Stimulated activated CD4-positive, alpha-beta T cell treated with anti-CD3 and anti-CD28 coated beads, Interleukin-1b, Interleukin-23, amount 100 ng/mL, for 48 hours (primary cell): ENCODE data around the gene ENC1.

Source experiments
- DNase-seq: peaks from one replicate; pipeline ENCODE4 v3.0.0-alpha.2; 2020

ENC1 gene

GRCh38 chr5:74599148-74599547 lies 41.4 kb downstream of the ENC1 start:
- DNase-seq, result no peak

GRCh38 chr5:74598731-74599130 lies 41.8 kb downstream of the ENC1 start:
- no peak for DNase-seq

- no peak for DNase-seq
Measured at GRCh38 chr5:74596927-74597326, 43.6 kb downstream of the ENC1 start.

GRCh38 chr5:74595143-74595925 lies 45.2 kb downstream of the ENC1 start:
- no peak for DNase-seq

- no peak for DNase-seq
Measured at GRCh38 chr5:74594137-74595040, 46.1 kb downstream of the ENC1 start.

GRCh38 chr5:74589204-74590056 lies 51.1 kb downstream of the ENC1 start:
- no peak for DNase-seq

- no peak for DNase-seq
Measured at GRCh38 chr5:74588415-74588814, 52.1 kb downstream of the ENC1 start.

- no peak for DNase-seq
Measured at GRCh38 chr5:74587890-74588289, 52.6 kb downstream of the ENC1 start.

GRCh38 chr5:74587300-74587699 lies 53.2 kb downstream of the ENC1 start:
- no peak for DNase-seq

GRCh38 chr5:74586856-74587255 lies 53.7 kb downstream of the ENC1 start:
- no peak for DNase-seq

GRCh38 chr5:74582853-74583252 lies 57.7 kb downstream of the ENC1 start:
- no peak for DNase-seq

GRCh38 chr5:74581988-74582365 lies 58.6 kb downstream of the ENC1 start:
- DNase-seq, result no peak

GRCh38 chr5:74580729-74581109 lies 59.8 kb downstream of the ENC1 start:
- no peak for DNase-seq

GRCh38 chr5:74579215-74579614 lies 61.3 kb downstream of the ENC1 start:
- peak; percentile 80 for DNase-seq

GRCh38 chr5:74578356-74579044 lies 62.0 kb downstream of the ENC1 start:
- DNase-seq, result no peak
